HG02885 (cell line): ENCODE results near the gene ANKS6.

Experiments used
- ATAC-seq: cut with Tn5 transposase; IDR thresholded peaks from one replicate; pipeline ENCODE4 v1.9.1; 2021; ENCODE audit warnings: mild to moderate bottlenecking; ENCODE audit not compliant: unreplicated experiment, poor library complexity

Gene ANKS6

GRCh38 chr9:98796364-98797101 lies at the start of gene ANKS6:
ANKS6 (minus strand) TSS chr9:98796555; CDS start chr9:98796491, 64 bp downstream.
- ATAC-seq: peak; percentile 91

DNA sequence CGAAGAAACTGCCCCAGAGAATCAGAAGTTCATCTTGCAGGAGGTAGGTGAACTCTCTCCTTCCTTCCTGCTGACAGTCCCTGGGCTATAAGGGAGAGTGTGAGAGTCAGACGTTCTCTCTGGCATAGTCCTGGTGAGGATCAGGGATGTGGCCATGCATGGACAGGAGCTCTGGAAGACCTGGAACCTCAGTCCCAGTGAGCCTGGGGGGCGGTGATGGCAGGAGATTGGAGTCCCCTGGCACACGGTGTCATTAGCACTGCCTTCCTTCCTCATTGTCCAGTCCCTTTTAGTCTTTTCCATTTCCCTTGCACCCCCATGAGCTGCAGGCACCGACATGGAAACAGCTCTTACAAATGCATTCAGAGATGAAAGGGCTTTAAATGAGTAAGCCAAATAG lies 49.7 kb upstream of the ANKS6 start:
- ATAC-seq: no peak

DNA sequence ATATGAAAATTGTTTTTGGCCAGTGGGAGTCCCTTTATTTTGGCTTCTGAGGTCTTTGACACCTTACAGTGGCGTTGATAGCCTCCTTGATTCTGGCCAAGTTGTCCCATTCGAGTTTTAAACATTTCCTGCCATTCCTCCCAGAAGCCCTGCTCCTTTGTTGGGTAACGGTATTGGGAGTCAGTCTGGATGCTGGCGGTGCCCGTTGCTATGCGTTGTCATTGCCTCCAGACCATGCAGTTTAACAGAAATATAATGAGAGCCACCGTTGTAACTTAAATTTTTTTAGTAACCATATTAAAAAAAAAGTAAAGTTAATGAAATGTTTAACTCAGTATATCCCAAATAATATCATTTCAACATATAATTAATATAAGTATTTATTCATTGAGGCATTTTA lies 46.2 kb upstream of the ANKS6 start:
- ATAC-seq: no peak

DNA sequence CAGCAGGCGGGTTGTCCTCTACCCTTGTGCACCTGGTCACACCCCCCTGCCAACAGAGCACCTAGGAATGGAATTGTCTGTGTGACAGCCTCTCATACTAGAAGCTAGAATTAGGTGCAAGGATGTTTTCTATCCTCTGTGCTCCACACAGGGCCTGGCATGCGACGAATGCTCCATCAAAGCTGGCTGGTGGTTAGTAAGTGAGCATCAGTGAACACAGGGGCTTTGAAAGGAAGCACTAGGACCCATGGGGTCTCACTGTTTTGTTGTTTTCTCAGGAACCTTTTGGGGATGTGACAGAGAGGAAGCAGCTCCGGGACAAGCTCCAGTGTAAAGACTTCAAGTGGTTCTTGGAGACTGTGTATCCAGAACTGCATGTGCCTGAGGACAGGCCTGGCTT lies 43.4 kb upstream of the ANKS6 start:
- no peak for ATAC-seq

GRCh38 chr9:98838868-98839565 lies 42.7 kb upstream of the ANKS6 start:
- no peak for ATAC-seq

DNA sequence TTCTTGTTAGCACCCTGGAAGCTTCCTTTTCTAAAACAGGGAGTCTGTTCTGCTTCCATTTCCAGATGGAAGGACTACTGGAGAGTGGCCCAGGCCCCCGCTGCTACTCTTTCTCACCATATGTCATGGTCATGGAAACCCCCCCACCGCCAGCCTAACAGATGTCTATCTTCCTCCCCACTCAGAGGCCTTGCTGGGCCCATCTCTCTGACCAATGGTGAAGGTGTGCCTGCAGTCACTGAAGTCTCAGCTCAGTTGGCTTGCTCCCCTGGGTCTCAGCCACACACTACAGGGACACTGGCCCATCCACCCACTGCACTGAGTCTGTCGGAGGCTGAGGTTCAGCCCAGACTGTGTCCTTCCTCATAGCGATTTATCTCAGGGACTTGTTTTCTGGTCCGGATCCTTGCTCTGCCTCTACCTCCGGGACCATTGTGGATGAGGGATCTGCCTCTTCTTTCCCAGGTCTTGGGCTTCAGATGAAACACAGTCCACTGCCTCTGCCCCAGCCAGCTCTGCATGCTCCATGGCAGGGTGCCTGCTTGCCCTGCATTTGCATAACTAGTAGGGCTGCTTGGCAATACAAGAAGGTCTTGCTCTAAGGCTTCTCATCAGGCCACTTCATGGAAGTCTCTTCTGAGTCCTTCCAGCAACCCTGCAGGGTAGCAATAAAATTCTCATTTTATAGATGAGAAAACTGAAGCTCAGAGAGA lies 42.0 kb upstream of the ANKS6 start:
- ATAC-seq: no peak

DNA sequence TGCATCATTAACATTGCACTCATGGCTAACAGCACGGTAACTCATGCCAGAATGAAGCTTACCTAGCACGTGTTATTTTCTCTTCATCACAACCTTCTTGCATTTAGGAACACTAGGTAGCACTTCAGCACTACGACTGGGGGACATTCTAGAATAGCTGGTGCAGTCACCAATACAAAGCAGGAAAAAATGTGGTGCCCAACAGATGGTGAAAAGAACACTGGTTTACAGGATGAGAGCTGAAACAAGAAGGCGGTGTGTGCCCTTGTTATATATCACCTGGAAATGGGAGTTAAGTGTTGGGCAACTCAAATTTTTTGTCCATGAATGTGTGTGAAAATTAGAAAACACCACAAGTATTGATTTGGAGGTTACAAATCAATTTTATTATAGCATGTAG lies 41.2 kb upstream of the ANKS6 start:
- ATAC-seq: no peak

DNA sequence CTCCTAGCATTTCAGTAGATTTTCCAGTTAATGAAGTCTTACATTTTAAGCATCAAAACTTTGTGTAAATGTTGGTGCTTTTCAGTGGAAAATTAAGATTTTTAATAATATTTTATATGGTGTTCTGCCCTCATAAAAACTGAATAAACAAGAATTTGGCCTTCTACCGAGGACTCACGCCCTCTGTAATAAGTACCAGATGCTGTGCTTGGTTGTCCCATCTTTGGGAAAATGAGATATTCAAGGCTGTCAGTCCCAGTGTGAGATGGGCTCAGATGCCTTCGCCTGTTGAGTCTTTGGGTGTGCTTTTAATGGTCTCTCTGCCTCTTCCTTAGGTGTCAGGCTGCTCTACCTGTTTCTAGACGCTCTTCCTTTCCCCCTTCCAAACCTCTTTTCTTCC lies 39.9 kb upstream of the ANKS6 start:
- ATAC-seq: no peak

DNA sequence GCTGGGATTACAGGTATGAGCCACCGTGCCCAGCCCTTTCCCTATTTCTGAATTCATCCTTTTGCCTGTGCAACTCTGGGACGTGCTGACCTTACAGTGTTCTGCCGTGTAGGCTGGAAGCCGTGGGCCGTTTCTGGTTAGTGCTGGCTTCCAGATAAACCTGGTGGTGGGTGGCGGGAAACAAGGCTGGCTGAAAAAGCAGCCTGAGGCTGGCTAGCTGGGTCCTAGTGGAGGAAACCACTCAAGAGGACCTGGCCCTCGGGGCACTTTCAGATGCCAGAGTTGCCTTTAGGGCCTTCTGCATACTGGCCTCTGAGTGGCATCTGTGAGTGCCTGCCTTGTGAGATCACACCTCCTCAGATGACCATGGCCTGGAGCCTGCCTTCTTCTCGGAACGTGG lies 38.0 kb upstream of the ANKS6 start:
- no peak for ATAC-seq

- no peak for ATAC-seq
These were observed 37.0 kb upstream of the ANKS6 start for GRCh38 chr9:98833090-98833956.

DNA sequence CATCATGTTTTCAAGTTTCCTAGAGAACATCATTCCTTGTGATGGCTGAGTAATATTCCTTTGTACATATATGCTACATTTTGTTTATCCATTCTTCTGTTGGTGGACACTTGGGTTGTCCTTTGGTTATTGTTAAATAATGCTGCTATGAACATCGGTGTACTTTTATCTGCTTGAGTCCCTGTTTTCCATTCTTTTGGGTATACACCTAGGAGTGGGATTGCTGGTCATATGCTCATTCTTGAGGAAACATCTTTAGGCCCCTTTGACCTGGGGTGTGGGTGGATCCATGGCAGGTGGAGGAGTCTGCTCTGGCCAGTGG lies 36.4 kb upstream of the ANKS6 start:
- ATAC-seq: no peak

DNA sequence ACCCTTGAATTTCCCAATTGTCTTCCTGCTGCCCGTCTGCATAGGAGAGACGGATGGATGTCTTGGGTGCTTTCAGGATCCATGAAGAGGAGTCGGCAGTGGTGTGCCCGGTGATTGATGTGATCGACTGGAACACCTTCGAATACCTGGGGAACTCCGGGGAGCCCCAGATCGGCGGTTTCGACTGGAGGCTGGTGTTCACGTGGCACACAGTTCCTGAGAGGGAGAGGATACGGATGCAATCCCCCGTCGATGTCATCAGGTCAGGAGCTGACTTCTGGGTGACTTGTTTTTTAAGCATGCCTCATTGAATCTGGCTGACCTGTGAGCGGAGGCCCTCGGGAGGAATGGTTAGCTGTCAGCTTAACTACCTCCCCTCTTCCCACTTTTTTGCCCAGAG lies 35.3 kb upstream of the ANKS6 start:
- no peak for ATAC-seq

DNA sequence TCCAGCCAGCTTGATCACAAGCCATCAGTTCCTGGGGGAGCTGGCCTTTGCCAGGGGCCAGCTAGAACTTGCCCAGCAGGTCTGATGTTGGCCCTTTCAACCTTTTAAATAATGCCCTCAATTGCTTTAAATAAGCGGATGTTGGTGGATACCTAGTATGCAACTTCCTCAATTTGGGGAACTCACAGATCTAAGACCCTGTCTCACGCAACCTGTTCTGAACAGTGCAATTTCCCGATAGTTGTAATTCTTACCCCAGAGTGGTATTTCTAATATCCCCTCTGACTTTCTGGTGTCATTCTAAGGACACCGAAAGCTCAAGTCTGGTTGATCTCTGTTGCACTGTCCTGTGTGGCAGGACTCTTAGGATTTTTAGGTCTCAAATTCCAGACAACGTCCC lies 34.2 kb upstream of the ANKS6 start:
- no peak for ATAC-seq

DNA sequence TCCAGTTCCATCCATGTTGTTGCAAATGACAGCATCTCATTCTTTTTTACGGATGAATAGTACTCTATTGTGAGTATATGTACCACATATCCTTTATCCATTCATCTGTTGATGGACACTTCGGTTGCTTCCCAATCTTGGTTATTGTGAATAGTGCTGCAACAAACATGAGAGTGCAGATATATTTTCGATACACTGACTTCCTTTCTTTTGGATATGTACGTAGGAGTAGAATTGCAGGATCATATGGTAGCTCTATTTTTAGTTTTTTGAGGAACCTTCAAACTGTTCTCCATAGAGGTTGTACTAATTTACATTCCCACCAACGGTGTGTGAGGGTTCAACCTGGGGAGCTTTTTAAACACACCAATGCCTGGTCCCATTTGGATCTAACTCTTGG lies 33.4 kb upstream of the ANKS6 start:
- no peak for ATAC-seq

DNA sequence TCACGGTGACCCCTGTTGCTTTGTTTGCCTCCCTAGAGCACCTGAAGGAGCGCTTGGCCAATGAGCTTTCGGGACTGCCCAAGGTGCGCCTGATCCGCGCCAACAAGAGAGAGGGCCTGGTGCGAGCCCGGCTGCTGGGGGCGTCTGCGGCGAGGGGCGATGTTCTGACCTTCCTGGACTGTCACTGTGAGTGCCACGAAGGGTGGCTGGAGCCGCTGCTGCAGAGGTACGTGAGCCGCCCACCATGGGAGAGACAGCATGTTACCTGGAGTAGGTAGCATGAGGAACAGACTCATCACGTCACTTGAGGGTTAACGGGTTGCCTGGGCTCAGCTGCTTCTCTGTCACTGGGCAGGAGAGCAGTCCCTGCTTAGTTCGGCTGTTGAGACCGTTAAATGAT lies 30.4 kb upstream of the ANKS6 start:
- no peak for ATAC-seq

GRCh38 chr9:98825414-98825813 lies 29.1 kb upstream of the ANKS6 start:
- ATAC-seq: no peak

- ATAC-seq: no peak
These were observed 27.4 kb upstream of the ANKS6 start for GRCh38 chr9:98823666-98824334.

- no peak for ATAC-seq
These were observed 26.3 kb upstream of the ANKS6 start for GRCh38 chr9:98822661-98823060.

DNA sequence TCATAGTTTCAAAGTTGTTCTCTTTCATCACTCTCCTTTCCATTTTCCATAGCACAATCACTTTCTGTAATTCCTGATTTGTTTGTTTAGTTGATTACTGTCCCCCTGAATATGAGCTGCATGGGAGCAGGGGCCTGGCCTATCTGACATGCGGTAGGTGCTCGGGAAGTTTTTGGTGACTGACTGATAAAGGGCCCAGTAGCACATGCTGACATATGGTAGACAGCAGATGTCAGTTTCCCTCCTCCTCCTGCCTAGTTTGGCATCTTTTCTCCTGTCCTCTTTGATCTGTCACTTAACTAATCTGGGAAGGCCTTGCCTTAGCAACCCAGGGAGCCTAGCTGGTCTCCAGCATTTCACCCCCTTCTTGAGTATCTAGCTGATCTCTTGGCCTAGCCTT lies 25.5 kb upstream of the ANKS6 start:
- no peak for ATAC-seq

DNA sequence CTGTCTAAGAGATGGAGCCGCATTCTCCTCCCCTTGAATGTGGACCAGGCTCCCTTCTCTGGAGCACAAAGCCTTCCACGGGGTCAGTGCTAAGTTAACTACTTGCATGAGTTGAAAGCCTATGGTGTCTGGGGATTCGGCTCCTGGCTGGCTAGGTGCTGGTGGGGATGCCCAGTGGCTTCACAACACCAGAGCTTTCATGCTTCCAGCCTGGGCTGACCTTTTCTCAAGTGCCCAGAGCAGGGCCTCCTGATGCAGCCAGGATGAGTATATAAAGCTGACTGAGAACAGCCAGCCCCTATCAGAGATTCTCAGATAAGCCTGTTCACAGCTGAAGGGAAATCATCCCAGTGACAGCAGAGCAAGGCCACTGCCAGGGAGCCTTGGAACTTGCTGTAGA lies 22.9 kb upstream of the ANKS6 start:
- no peak for ATAC-seq
